HG03066 (cell line): ENCODE data around the gene TMEM132D.
"Not testable (repeated sequence)": the region's sequence is repeated elsewhere in the genome, so short reads cannot be mapped to it uniquely, and the experiment has no call there.

Experiments used
- ATAC-seq: cut with Tn5 transposase; IDR thresholded peaks from one replicate; pipeline ENCODE4 v1.9.1; 2021; ENCODE audit warnings: low read depth; ENCODE audit not compliant: unreplicated experiment

TMEM132D gene

GRCh38 chr12:129903956-129904829 is at the start of gene TMEM132D:
TSS of gene TMEM132D (minus strand) at chr12:129904025.
- ATAC-seq: no peak

GRCh38 chr12:129949651-129950050 is 45.8 kb upstream of the TMEM132D start:
- ATAC-seq: no peak

GRCh38 chr12:129941618-129942017 is 37.8 kb upstream of the TMEM132D start:
- no peak for ATAC-seq

- ATAC-seq: no peak
Observed at GRCh38 chr12:129938089-129938488, 34.3 kb upstream of the TMEM132D start.

- no peak for ATAC-seq
Observed at GRCh38 chr12:129937426-129937825, 33.6 kb upstream of the TMEM132D start.

GRCh38 chr12:129928643-129929042 is 24.8 kb upstream of the TMEM132D start:
- ATAC-seq: no peak

GRCh38 chr12:129927316-129927900 is 23.6 kb upstream of the TMEM132D start:
- ATAC-seq: no peak

- ATAC-seq: peak; percentile 60
Observed at GRCh38 chr12:129911428-129912049, 7.7 kb upstream of the TMEM132D start.

GRCh38 chr12:129909051-129910020 is 5.5 kb upstream of the TMEM132D start:
- no peak for ATAC-seq

- ATAC-seq: no peak
Observed at GRCh38 chr12:129903092-129903945, 506 bp downstream of the TMEM132D start.

GRCh38 chr12:129902371-129903091 is 1.3 kb downstream of the TMEM132D start:
- no peak for ATAC-seq

GRCh38 chr12:129901254-129901653 is 2.6 kb downstream of the TMEM132D start:
- ATAC-seq: no peak

GRCh38 chr12:129900306-129900705 is 3.5 kb downstream of the TMEM132D start:
- no peak for ATAC-seq

GRCh38 chr12:129899045-129899444 is 4.8 kb downstream of the TMEM132D start:
- ATAC-seq: not testable (repeated sequence)

- ATAC-seq: no peak
Observed at GRCh38 chr12:129893691-129894090, 10.1 kb downstream of the TMEM132D start.

GRCh38 chr12:129887101-129887500 is 16.7 kb downstream of the TMEM132D start:
- ATAC-seq: no peak

GRCh38 chr12:129886541-129886940 is 17.3 kb downstream of the TMEM132D start:
- no peak for ATAC-seq

- ATAC-seq: no peak
Observed at GRCh38 chr12:129885287-129885686, 18.5 kb downstream of the TMEM132D start.

GRCh38 chr12:129877411-129877810 is 26.4 kb downstream of the TMEM132D start:
- no peak for ATAC-seq
